Esophagus squamous epithelium (tissue), 5 donors: ENCODE measurements around the gene FGF14. TPM values are rescaled to one million over a fixed set of nuclear protein-coding genes. Genes with fewer than 3 reads are reported as not detected.

Experiments
- DNase-seq: peaks from one replicate; lab custom pipeline; 2025; lab: John Stamatoyannopoulos, UW
- H3K27ac ChIP-seq, 4 donors: fragments of 200-600 bp; sonication (generic); one replicate each; pipeline ENCODE4 v1.5.1; 2016 to 2019; ENCODE audit warnings: mild to moderate bottlenecking in 1 of 4
- H3K27me3 ChIP-seq, 4 donors: fragments of 200-600 bp; sonication (generic); 1 replicate in 3 of 4; 2 replicates in 1 of 4; pipeline versions ENCODE4 v1.5.1 to v1.6.0; 2017 to 2021; ENCODE audit warnings: antibody characterized with exemption in 1 of 4
- H3K36me3 ChIP-seq, 3 donors: fragments of 200-600 bp; sonication (generic); one replicate each; pipeline ENCODE4 v1.5.1; 2016 to 2019
- H3K4me1 ChIP-seq, 3 donors: fragments of 200-600 bp; sonication (generic); one replicate each; pipeline ENCODE4 v1.5.1; 2017 to 2019
- H3K4me3 ChIP-seq, 4 donors: fragments of 200-600 bp; sonication (generic); 1 replicate in 3 of 4; 2 replicates in 1 of 4; pipeline ENCODE4 v1.5.1; 2016 to 2019; ENCODE audit warnings: mild to moderate bottlenecking in 2 of 4, moderate library complexity in 1 of 4
- H3K9me3 ChIP-seq, 3 donors: fragments of 200-600 bp; sonication (generic); one replicate each; pipeline ENCODE4 v1.5.1; 2016 to 2019
- CTCF ChIP-seq, 6 experiments: fragments of 450-650 bp in 4 of 6; fragments of 200-600 bp in 2 of 6; sonication (generic) in 2 of 6; IDR thresholded peaks; one replicate each; pipeline ENCODE4 v1.5.1; 2016 to 2019; ENCODE audit warnings: antibody characterized with exemption in 6 of 6, mild to moderate bottlenecking in 4 of 6, moderate library complexity in 4 of 6
- POLR2A ChIP-seq, 4 donors: fragments of 450-650 bp; IDR thresholded peaks; one replicate each; pipeline ENCODE4 v1.6.1; 2017; ENCODE audit warnings: antibody characterized with exemption in 4 of 4, mild to moderate bottlenecking in 4 of 4, moderate library complexity in 3 of 4
- WGBS, 2 donors: methylation state at CpG; one replicate each; pipeline ENCODE4 v1.1.5; 2018; 5-methylcytosine and 5-hydroxymethylcytosine counted together
- intact Hi-C: fragments of 100-400 bp; cut with DNase I; formaldehyde crosslinking; loops from one replicate; pipeline ENCODE4 v1.15.0; 2022
- total RNA-seq, 4 donors: library from RNA; depleted of rRNA; stranded (reverse); fragments of >200 nt; gene quantifications; one replicate each; pipeline ENCODE4 v1.1.0, GENCODE V29; 2016
- donor health status: DM: yes; HTN: yes; CAD: no.

The FGF14 gene
- total RNA-seq, 4 donors from 2014 or later: 0.11 to 4.2 (median 1.0) TPM

- TF ChIP-seq POLR2A (IDR thresholded peaks at IDR 0.05) (no peak), CTCF (IDR thresholded peaks at IDR 0.05) (no peak)
- Histone ChIP-seq H3K4me1 (peaks cover 0 to 9% (median 0%) of the 10 kb centered on the region in 3 donors), H3K36me3 (no peaks in the 10 kb centered on the region), H3K27me3 (no peaks in the 10 kb centered on the region), H3K27ac (no peak overlapping the region), H3K4me3 (no peak overlapping the region), H3K9me3 (no peaks in the 10 kb centered on the region)
- intact Hi-C loops: no loop called here
- DNase-seq: no peak
Observed at GRCh38 chr13:102344410-102344809, 57.4 kb downstream of the FGF14 start.

GRCh38 chr13:102333320-102334198 is 68.3 kb downstream of the FGF14 start:
- H3K27ac ChIP-seq: peak overlapping the region in 2 of 4 donors; percentile 45 to 47

GRCh38 chr13:102328909-102329308 is 72.9 kb downstream of the FGF14 start:
- Histone ChIP-seq H3K27me3 (no peaks in the 10 kb centered on the region), H3K4me3 (no peak overlapping the region), H3K36me3 (no peaks in the 10 kb centered on the region), H3K9me3 (no peaks in the 10 kb centered on the region), H3K4me1 (no peaks in the 10 kb centered on the region), H3K27ac (no peak overlapping the region)
- no peak for DNase-seq
- TF ChIP-seq POLR2A (IDR thresholded peaks at IDR 0.05) (no peak), CTCF (IDR thresholded peaks at IDR 0.05) (no peak)
- 50 to 74% methylated on average over 1 of the region's 1 CpG for WGBS, 2 donors
- intact Hi-C loops: no loop called here

More at GRCh38 chr13:102333320-102334198, 68.3 kb downstream of the FGF14 start:
- no peaks in the 10 kb centered on the region for H3K4me1 ChIP-seq
- no peak for TF ChIP-seq CTCF (IDR thresholded peaks at IDR 0.05)
- no peak for TF ChIP-seq POLR2A (IDR thresholded peaks at IDR 0.05)
- no peaks in the 10 kb centered on the region for H3K36me3 ChIP-seq
- no peak overlapping the region for H3K4me3 ChIP-seq
- no peaks in the 10 kb centered on the region for H3K27me3 ChIP-seq
- intact Hi-C loops: no loop called here
- DNase-seq: no peak
- no peaks in the 10 kb centered on the region for H3K9me3 ChIP-seq
- WGBS, 2 donors: 45 to 71% methylated on average over 8 of the region's 8 CpGs

- TF ChIP-seq CTCF (IDR thresholded peaks at IDR 0.05) (no peak), POLR2A (IDR thresholded peaks at IDR 0.05) (no peak)
- intact Hi-C loops: no loop called here
- WGBS, 2 donors: 70 to 77% methylated on average over 3 of the region's 3 CpGs
Observed at GRCh38 chr13:102327119-102327617, 74.7 kb downstream of the FGF14 start.

More at GRCh38 chr13:102327119-102327617, 74.7 kb downstream of the FGF14 start:
- H3K27me3 ChIP-seq: no peaks in the 10 kb centered on the region
- no peak overlapping the region for H3K4me3 ChIP-seq
- no peaks in the 10 kb centered on the region for H3K4me1 ChIP-seq
- DNase-seq: no peak
- no peaks in the 10 kb centered on the region for H3K36me3 ChIP-seq
- H3K27ac ChIP-seq: peak overlapping the region in 1 of 4 donors; percentile 35
- H3K9me3 ChIP-seq: no peaks in the 10 kb centered on the region
